ENCODE measurements around the gene CLDN5.
"Not testable (repeated sequence)": the region's sequence is repeated elsewhere in the genome, so short reads cannot be mapped to it uniquely, and the experiment has no call there.

CLDN5 gene

GRCh38 chr22:19547620-19548019 lies 23.4 kb upstream of the CLDN5 start:
- DNase-seq: no peak

DNA sequence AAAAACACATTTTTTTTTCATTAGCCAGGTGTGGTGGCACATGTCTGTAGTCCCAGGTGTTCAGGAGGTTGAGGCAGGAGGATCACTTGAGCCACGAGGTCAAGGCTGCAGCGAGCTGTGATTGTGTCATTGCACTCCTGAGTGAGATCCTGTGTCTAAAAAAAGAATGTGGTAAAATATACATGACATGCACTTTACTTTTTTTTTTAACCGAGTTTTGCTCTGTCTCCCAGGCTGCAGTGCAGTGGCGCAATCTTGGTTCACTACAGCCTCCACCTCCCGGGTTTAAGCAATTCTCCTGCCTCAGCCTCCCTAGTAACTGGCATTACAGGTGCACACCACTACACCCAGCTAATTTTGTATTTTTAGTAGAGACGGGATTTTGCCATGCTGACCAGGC lies 22.5 kb upstream of the CLDN5 start:
- DNase-seq: no peak

- no peak for DNase-seq
Measured at GRCh38 chr22:19545935-19546207, 21.7 kb upstream of the CLDN5 start.

GRCh38 chr22:19543970-19544708 lies 19.9 kb upstream of the CLDN5 start:
- no peak for DNase-seq

DNA sequence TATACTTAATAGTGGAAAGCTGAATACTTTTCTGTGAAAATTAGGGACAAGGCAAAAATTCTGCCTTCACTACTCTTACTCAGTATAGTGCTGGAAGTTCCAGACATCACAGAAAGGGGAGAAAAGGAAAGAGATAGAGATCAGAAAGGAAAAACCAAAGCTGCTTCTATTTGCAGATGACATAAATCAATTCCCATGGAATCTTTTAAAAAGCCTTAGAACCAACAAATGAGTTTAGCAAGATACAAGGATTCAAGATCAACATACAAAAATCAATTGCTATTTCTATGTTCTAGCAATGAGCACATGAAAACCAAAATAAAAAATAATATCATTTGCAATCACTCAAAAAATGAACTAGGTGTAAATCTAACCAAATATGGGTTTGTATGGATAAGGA lies 16.2 kb upstream of the CLDN5 start:
- no peak for DNase-seq

GRCh38 chr22:19537941-19538488 lies 13.8 kb upstream of the CLDN5 start:
- DNase-seq: no peak

- DNase-seq: no peak
Measured at GRCh38 chr22:19536564-19536963, 12.4 kb upstream of the CLDN5 start.

DNA sequence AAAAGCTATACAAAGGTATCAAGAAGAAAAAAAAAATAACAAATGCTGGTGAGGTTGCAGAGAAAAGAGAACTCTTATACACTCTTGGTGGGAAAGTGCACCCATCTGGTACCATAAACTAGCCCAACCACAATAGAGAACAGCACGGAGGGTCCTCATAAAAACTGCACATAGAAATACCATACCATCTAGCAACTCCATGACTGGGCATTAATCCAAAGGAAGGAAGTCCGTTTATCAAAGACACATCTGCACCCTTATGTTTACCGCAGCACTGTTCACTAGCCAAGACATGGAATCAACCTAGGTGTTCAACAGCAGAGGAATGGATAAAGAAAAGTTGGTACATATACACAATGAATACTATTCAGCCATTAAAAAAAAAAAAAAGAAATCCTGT lies 10.8 kb upstream of the CLDN5 start:
- DNase-seq: no peak

DNA sequence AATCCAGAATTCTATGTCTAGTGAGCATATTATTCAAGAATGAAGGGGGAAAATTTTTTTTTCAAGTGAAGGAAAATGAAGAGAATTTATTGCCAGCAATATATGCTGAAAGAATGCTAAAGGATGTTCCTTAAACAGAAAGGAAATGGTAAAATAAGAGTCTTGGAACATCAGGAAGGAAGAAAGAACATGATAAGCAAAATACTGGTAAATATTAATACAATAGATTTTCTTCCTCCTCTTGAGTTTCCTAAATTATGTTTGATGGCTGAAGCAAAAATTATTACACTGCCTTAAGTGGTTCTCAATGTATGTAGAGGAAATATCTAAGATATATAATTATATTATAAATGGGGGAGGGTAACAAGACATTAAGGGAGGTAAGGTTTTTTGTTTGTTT lies 9.6 kb upstream of the CLDN5 start:
- DNase-seq: no peak

GRCh38 chr22:19533049-19533626 lies 8.9 kb upstream of the CLDN5 start:
- no peak for DNase-seq

- DNase-seq: not testable (repeated sequence)
Measured at GRCh38 chr22:19531327-19531726, 7.1 kb upstream of the CLDN5 start.

- DNase-seq: no peak
Measured at GRCh38 chr22:19530751-19531150, 6.5 kb upstream of the CLDN5 start.

DNA sequence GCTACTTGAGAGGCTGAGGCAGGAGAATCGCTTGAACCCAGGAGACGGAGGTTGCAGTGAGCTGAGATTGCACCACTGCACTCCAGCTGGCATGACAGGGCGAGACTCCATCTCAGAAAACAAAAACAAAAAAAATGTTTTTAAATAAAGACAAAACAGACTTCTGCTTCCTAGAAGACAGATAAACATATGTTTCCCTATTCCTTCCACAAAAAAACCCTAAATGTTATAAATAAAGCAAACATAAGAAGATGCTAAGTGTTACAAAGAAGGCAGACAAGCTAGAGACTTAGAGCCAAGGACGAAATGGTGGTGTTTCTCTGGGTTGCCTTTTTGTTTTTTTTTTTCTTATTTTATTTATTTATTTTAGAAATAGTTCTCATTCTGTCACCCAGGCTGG lies 5.6 kb upstream of the CLDN5 start:
- DNase-seq: no peak

DNA sequence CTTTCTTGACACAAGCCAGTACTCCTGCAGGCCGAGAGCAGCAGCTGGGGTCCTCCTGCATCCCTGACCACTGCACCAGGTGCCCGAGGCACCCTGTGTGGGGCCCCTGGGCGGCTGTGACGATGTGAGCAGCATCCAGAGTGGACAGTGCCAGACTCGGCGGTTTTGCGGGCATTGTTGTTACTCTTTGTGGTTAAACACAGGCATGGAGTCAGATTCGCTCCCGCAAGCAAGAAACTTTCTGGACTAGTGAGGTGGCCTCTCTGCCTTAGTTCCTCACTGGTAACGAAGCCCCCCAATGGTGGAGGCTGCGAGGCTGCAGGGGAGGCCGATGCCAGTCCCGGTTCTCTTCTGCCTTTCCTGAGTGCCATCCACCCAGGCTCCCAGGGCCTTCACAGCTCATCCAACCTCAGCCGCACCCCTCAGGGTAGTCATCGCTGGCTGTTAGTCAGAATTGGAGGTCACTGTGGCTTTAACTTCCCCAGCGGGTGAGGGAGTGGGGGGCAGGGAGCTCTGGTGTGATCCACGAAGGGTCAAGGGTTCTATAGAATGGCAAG lies 3.7 kb upstream of the CLDN5 start:
- no peak for DNase-seq

DNA sequence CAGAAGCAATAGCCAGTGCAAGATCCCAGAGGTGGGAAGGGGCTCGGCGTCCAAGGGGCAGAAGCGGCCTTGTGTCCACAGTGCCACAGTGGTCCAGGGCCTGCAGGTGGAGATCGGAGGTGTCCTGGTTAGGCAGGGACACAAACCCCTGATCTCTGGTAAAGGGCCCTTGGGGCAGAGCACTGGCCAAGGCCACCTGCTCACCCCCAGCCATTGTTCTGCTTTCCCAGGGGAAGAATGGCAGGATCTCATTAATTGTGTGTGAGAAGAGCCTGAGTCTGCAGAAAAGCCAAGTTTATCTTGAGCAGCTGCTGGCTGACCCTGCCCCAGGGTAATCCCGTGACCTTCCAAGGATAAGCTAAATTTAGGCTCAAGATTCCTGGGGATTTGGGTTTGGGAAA lies 3.1 kb upstream of the CLDN5 start:
- no peak for DNase-seq

- DNase-seq: no peak
Measured at GRCh38 chr22:19526702-19527111, 2.5 kb upstream of the CLDN5 start.

GRCh38 chr22:19526076-19526701 lies 2.0 kb upstream of the CLDN5 start:
- DNase-seq: no peak

GRCh38 chr22:19525666-19526065 lies 1.5 kb upstream of the CLDN5 start:
- no peak for DNase-seq

DNA sequence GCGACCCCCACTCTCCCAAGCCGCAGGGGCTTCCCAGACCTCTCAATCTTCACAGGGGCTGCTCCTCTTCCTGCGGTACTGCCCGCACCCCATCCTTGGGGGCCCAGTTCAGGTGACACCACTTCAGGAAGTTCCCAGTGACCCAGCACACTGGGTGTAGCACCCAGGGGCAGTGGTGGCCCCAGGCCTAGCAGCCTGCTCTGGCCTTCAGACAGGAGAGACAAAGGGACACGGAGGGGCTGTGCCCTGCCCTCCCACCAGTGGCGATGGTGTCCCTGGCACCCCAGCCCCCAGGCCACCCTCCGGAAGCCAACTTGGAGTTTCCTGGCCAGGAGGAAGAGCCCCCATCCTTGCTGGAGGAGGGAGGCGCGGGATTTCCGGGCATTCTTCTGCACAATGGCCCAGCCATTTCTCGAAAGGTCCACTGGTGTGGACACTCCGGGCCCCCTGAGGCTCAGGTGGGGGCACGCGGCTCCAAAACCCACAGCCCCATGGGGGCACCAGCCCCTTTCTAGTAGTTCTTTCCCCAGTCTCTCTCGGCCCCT lies 978 bp upstream of the CLDN5 start:
- DNase-seq: no peak

- no peak for DNase-seq
Measured at GRCh38 chr22:19523240-19524169, 705 bp downstream of the CLDN5 start.

- DNase-seq: no peak
Measured at GRCh38 chr22:19522881-19523239, 1.4 kb downstream of the CLDN5 start.

DNA sequence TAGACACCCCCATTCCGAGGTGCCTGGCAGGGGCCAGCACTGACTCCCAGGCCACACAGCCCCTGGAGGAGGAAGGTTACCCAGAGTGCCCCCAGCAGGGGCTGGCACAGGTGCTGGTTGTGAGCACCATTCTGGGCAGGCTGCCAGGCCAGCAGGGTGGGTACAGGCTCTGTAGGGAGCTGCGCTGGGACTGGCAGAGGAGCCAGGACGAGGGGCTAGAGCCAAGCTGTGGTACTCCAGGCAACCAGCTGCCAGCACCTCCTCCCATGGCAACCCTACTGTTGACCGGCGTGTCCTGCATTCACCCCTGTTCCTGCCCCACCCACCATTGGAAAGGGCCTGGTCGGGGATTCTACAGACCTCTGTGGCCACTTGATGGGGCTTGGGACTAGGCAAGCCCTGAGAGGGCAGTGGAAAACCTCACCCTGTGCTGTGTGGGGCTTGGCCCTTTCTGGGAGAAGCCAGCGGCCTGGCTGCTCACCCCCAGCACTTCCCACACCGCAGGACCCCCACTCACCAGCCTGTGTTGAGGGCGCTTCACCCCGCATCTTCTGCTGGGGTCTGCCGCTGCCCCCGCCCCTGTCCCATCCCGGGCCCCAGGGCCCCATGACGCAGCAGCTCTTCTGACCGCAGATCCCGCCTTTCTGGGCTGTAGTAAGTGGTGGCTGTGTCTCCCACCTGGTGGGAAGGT lies 1.9 kb downstream of the CLDN5 start:
- peak; percentile 51 to 89 for DNase-seq
